ENCODE results near the gene SDC1. TPM values are rescaled to one million over a fixed set of nuclear protein-coding genes. Genes with fewer than 3 reads are reported as not detected.

The SDC1 gene
- polyA plus RNA-seq, 1 of the 3 experiments (the other 2 are of a cell fraction), result 122 TPM

GRCh38 chr2:20219763-20220380 lies 5.1 kb downstream of the SDC1 start:
- WGBS (ENCODE audit: low lambda C conversion rate), result 93% methylated on average over 12 of the region's 13 CpGs
- Histone ChIP-seq H3K9me3 (no peaks in the 10 kb centered on the region), H3K36me3 (replicated peaks in 1 of 2; ENCODE audit: control insufficient read depth in 1 of 2, insufficient read depth in 2 of 2, low read length in 1 of 2) (no peaks in the 10 kb centered on the region), H2AFZ (ENCODE audit: low read depth) (no peak overlapping the region), H3K4me1 (ENCODE audit: control insufficient read depth in 1 of 2, insufficient read depth in 2 of 2, low read depth in 1 of 2, low read length in 1 of 2) (peaks cover 26 to 42% of the 10 kb centered on the region in 2 experiments), H3F3A (replicated peaks; ENCODE audit: insufficient read depth) (peaks cover 21% of the 10 kb centered on the region), H3K4me3 (ENCODE audit: low read depth in 2 of 2, low read length in 1 of 2) (no peak overlapping the region), H3K27me3 (ENCODE audit: insufficient read depth) (no peaks in the 10 kb centered on the region), H3K79me2 (ENCODE audit: insufficient read depth) (peaks cover 54% of the 10 kb centered on the region; the same call in 1 of the 2 replicates), H4K20me1 (ENCODE audit: insufficient read depth) (no peaks in the 10 kb centered on the region; the same call in 1 of the 2 replicates), H3K27ac (ENCODE audit: low read depth in 2 of 2, low read length in 1 of 2) (no peak overlapping the region; a peak in 1 of 4 replicates), H3K4me2 (no peak overlapping the region), H3K9me2 (no peaks in the 10 kb centered on the region), H3K9ac (no peak overlapping the region)
- POLR2A ChIA-PET, result no interaction called here
- DNase-seq, result no peak
- TF ChIP-seq NRF1 (IDR thresholded peaks at IDR 0.05; ENCODE audit: low read depth, low read length) (no peak), MAX (IDR thresholded peaks at IDR 0.05; ENCODE audit: low read depth) (no peak)
- CTCF ChIA-PET, result interaction anchor here (0.7 to 10.4 kb wide), 7 partner anchors 32 to 120 kb away, joined by 3 to 215 read pairs (median 3); no protein-coding TSS in a partner anchor

GRCh38 chr2:20218331-20219320 lies 6.3 kb downstream of the SDC1 start:
- Histone ChIP-seq H2AFZ (ENCODE audit: low read depth) (no peak overlapping the region), H3K4me3 (ENCODE audit: low read depth in 2 of 2, low read length in 1 of 2) (no peak overlapping the region), H3K9ac (no peak overlapping the region), H3K36me3 (replicated peaks in 1 of 2; ENCODE audit: control insufficient read depth in 1 of 2, insufficient read depth in 2 of 2, low read length in 1 of 2) (no peaks in the 10 kb centered on the region), H3K4me2 (no peak overlapping the region), H3F3A (replicated peaks; ENCODE audit: insufficient read depth) (peaks cover 21% of the 10 kb centered on the region), H3K9me3 (no peaks in the 10 kb centered on the region), H3K4me1 (ENCODE audit: control insufficient read depth in 1 of 2, insufficient read depth in 2 of 2, low read depth in 1 of 2, low read length in 1 of 2) (peaks cover 26 to 45% of the 10 kb centered on the region in 2 experiments), H3K79me2 (ENCODE audit: insufficient read depth) (peaks cover 63% of the 10 kb centered on the region; the same call in 1 of the 2 replicates), H3K27me3 (ENCODE audit: insufficient read depth) (no peaks in the 10 kb centered on the region), H4K20me1 (ENCODE audit: insufficient read depth) (no peaks in the 10 kb centered on the region; the same call in 1 of the 2 replicates), H3K27ac (ENCODE audit: low read depth in 2 of 2, low read length in 1 of 2) (no peak overlapping the region), H3K9me2 (no peaks in the 10 kb centered on the region)
- ChIA-PET CTCF (interaction anchor here (0.7 to 1.0 kb wide), 3 partner anchors 72 to 119 kb away, joined by 3 read pairs; no protein-coding TSS in a partner anchor), POLR2A (no interaction called here)
- 95% methylated on average over 19 of the region's 20 CpGs for WGBS (ENCODE audit: low lambda C conversion rate)
- no peak for DNase-seq
- no peak for TF ChIP-seq YY1 (IDR thresholded peaks at IDR 0.05; ENCODE audit: low read depth)
- no peak for TF ChIP-seq CHD2 (IDR thresholded peaks at IDR 0.05; ENCODE audit: low read length, partially characterized antibody)
- TF ChIP-seq POLR2AphosphoS5 (IDR thresholded peaks at IDR 0.05; ENCODE audit: low read depth, low read length), result no peak
- TF ChIP-seq EP300 (IDR thresholded peaks at IDR 0.05; ENCODE audit: borderline replicate concordance in 1 of 2, low read depth in 1 of 2, low read length in 1 of 2), result no peak
- no peak for TF ChIP-seq FOXJ3 (CRISPR knock-in tag; IDR thresholded peaks at IDR 0.05)
- TF ChIP-seq GABPA (IDR thresholded peaks at IDR 0.05; ENCODE audit: low read depth), result no peak
- TF ChIP-seq RCOR1 (IDR thresholded peaks at IDR 0.05; ENCODE audit: low read length), result no peak
- TF ChIP-seq MAX (IDR thresholded peaks at IDR 0.05; ENCODE audit: low read depth), result no peak
- no peak for TF ChIP-seq GATA2 (CRISPR knock-in tag; IDR thresholded peaks at IDR 0.05)
- TF ChIP-seq EZH2phosphoT487 (IDR thresholded peaks at IDR 0.05; ENCODE audit: borderline replicate concordance, low read depth), result no peak
- no peak for TF ChIP-seq CTCF (IDR thresholded peaks at IDR 0.05)
- TF ChIP-seq TEAD4 (IDR thresholded peaks at IDR 0.05; ENCODE audit: borderline replicate concordance, insufficient read depth), result no peak
- TF ChIP-seq MEF2A (IDR thresholded peaks at IDR 0.05; ENCODE audit: borderline replicate concordance, low read depth), result no peak
- TF ChIP-seq ZBTB33 (IDR thresholded peaks at IDR 0.05; ENCODE audit: borderline replicate concordance, low read depth), result no peak
- no peak for TF ChIP-seq PBX3 (IDR thresholded peaks at IDR 0.05)
- TF ChIP-seq NFIC (IDR thresholded peaks at IDR 0.05; ENCODE audit: borderline replicate concordance), result no peak
- TF ChIP-seq ELF1 (IDR thresholded peaks at IDR 0.05), result no peak
- TF ChIP-seq TAF1 (IDR thresholded peaks at IDR 0.05; ENCODE audit: borderline replicate concordance, low read depth, low read length), result no peak
- TF ChIP-seq NRF1 (IDR thresholded peaks at IDR 0.05; ENCODE audit: low read depth, low read length), result no peak
- no peak for TF ChIP-seq JUND (IDR thresholded peaks at IDR 0.05)
